Limb (tissue), 2 donors: ENCODE measurements around the gene TFCP2L1.

Experiments
- DNase-seq, 2 donors: peaks; one replicate each; pipeline ENCODE4 v3.0.0-alpha.2; 2016; ENCODE audit errors: extremely low spot score in 2 of 2

The TFCP2L1 gene

GRCh38 chr2:121175326-121175725, 109.7 kb downstream of the TFCP2L1 start:
- no peak for DNase-seq

- DNase-seq, result no peak
Observed at GRCh38 chr2:121173806-121174205, 111.2 kb downstream of the TFCP2L1 start.

- no peak for DNase-seq
Observed at GRCh38 chr2:121173112-121173511, 111.9 kb downstream of the TFCP2L1 start.

- DNase-seq, result no peak
Observed at GRCh38 chr2:121172456-121172855, 112.5 kb downstream of the TFCP2L1 start.

GRCh38 chr2:121171625-121172119, 113.3 kb downstream of the TFCP2L1 start:
- no peak for DNase-seq

- no peak for DNase-seq
Observed at GRCh38 chr2:121170577-121170976, 114.4 kb downstream of the TFCP2L1 start.

- DNase-seq, result no peak
Observed at GRCh38 chr2:121167411-121167810, 117.6 kb downstream of the TFCP2L1 start.
